Panc1 (cell line): ENCODE measurements around the gene TROAP.

Source experiments
- CTCF ChIP-seq: fragments of 450-650 bp; IDR thresholded peaks from 2 replicates; pipeline ENCODE4 v1.5.1; 2017; ENCODE audit warnings: mild to moderate bottlenecking
- POLR2AphosphoS5 ChIP-seq: IDR thresholded peaks from 2 replicates; pipeline ENCODE4 v1.6.1; 2012; ENCODE audit warnings: mild to moderate bottlenecking, low read depth, low read length, moderate library complexity
- REST ChIP-seq, 2 experiments: IDR thresholded peaks; 2 replicates each; pipeline ENCODE4 v1.6.1; 2011 to 2012; ENCODE audit warnings: low read depth in 2 of 2, control low read depth in 1 of 2, low read length in 1 of 2, mild to moderate bottlenecking in 1 of 2, moderate library complexity in 1 of 2; ENCODE audit not compliant: insufficient read depth in 1 of 2
- SIN3A ChIP-seq: IDR thresholded peaks from 2 replicates; pipeline ENCODE4 v1.6.1; 2012; ENCODE audit warnings: low read depth, mild to moderate bottlenecking, low read length, moderate library complexity, borderline replicate concordance; ENCODE audit not compliant: insufficient read depth
- TCF7L2 ChIP-seq: IDR thresholded peaks from 2 replicates; pipeline ENCODE4 v1.6.1; 2011; ENCODE audit warnings: mild to moderate bottlenecking, low read depth, low read length, inconsistent platforms

- TF ChIP-seq REST (IDR thresholded peaks at IDR 0.05; ENCODE audit: insufficient read depth in 1 of 2, low read depth in 2 of 2, low read length in 1 of 2): no peak
- TF ChIP-seq CTCF: no peak
- TF ChIP-seq POLR2AphosphoS5: no peak
- no peak for TF ChIP-seq TCF7L2
- no peak for TF ChIP-seq SIN3A
These were observed 16.4 kb downstream of the TROAP start for GRCh38 chr12:49339464-49339861.
